HG02884 (cell line): Measurements from ENCODE around the gene FMN1.

ENCODE experiments used
- ATAC-seq: cut with Tn5 transposase; IDR thresholded peaks from one replicate; pipeline ENCODE4 v1.9.1; 2021; ENCODE audit warnings: mild to moderate bottlenecking, moderate library complexity; ENCODE audit not compliant: unreplicated experiment

FMN1 gene

GRCh38 chr15:33126559-33127290, 67.8 kb downstream of the FMN1 start:
- no peak for ATAC-seq

- no peak for ATAC-seq
Measured at GRCh38 chr15:33125894-33126537, 68.5 kb downstream of the FMN1 start.

DNA sequence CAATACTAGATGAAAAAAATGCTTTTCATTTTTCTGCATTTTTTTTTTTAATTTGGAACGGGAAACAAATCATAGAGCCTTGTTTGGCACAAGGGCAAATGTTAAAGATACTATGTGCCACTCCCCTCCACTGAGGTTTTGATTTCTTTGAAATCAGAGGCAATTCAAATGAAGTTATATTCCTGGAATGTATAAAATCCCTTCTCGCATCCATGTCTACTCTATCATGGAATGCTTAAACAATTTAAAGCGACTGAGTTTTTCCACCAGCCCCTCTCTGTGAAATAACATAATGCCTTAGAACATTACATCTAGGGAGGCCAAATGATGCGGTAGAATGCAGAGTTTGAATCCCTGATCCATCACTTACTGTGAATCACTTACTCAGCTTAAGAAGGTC, 69.7 kb downstream of the FMN1 start:
- ATAC-seq: no peak

- ATAC-seq: no peak
Measured at GRCh38 chr15:33124279-33124678, 70.2 kb downstream of the FMN1 start.

DNA sequence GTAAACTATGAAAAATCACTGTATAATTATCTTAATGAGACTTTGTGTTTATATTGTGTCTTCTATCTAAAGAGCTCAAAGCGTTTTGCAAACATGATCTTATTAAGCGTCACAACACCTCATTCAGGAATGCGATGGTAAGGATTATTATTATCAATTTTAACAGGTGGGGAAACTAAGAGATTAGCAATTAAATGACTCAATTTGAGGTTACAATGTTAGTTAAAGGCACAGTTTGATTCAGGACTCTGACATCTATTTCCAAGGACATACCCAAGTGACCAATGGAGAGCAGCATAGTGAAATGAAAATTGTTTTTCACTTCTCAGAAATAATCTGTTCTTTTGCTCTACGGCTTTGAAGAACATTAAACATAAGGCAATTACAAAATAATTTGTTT, 74.6 kb downstream of the FMN1 start:
- ATAC-seq: no peak

GRCh38 chr15:33119273-33119672, 75.2 kb downstream of the FMN1 start:
- ATAC-seq: no peak

GRCh38 chr15:33116198-33116597, 78.3 kb downstream of the FMN1 start:
- ATAC-seq: no peak

DNA sequence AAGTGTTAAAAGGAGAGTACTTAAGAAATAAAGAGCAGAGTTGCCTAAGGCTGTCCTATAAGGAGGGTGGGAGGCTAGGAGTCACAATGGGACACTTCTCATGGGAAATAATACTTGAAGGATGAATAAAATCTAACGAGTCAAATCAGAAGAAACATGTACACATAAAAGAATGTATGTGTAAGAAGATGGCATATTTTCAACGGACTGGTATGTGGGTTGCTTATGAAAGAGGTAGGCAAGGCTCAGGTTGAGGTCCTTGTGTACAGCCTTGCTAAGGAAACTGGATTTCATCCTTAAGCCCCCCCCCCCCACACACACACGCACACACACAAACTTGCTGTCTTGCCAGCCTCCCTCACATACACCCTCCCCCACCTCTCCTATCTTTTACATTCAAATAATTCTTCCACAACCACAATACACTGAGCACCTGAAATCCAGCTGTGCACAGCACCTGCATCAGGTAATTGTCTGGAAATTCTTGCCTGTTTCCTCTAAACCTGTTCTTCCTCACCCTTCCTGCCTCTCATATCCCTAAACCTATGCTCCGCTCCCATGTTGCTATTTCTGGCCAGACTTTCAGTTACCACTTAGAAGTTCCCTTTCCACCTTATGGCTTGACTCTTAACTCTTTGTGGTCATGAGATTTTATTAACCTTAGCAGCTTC, 79.2 kb downstream of the FMN1 start:
- no peak for ATAC-seq

DNA sequence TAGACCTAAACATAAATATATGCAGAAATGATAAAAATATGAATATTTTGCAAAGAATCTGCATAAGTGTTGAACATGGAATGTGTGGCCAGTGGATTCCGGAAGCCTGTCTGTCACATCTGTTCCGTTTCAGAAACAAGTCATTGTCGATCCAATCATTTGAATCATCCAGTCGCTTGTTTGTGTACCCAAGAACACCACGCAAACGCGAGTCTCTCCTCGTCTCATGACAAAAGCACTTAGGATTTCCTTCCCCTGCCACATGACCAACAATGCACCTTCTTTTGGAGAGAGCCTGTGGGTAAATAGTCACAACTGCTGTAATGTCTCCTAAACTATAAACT, 80.2 kb downstream of the FMN1 start:
- ATAC-seq: no peak

DNA sequence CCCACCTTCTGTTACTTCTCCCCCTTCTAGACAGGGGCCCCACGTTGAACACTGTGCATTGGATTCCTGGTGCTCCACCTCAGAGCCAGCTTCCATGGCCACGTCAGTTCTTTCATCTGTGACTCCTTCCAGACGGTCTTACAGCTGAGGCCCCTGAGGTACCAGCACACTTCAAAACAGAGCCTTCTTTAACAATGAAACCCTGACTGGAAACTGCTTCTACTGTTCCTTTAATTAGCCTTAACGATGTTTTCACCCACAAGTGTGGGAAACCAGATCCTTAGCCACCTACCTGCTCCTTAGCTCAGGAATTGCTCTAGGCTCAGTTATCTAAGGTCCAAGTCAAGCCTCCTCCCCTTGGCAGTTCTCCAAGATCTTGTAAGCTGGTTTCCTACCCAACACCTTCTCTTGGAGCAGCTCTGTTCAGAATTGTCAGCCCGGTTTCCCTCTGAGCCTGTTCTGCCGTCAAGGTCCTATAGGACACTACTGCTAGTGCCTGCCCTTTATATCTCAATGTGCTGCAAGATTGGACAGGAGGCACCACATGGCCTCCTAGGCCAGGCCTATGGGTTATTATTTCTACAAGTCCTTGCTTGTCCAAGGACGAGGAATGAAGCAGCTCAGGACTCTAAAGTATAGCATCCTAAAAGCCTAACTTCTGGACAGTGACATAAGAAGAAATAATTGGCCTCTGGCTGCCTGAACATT, 80.7 kb downstream of the FMN1 start:
- ATAC-seq: no peak

DNA sequence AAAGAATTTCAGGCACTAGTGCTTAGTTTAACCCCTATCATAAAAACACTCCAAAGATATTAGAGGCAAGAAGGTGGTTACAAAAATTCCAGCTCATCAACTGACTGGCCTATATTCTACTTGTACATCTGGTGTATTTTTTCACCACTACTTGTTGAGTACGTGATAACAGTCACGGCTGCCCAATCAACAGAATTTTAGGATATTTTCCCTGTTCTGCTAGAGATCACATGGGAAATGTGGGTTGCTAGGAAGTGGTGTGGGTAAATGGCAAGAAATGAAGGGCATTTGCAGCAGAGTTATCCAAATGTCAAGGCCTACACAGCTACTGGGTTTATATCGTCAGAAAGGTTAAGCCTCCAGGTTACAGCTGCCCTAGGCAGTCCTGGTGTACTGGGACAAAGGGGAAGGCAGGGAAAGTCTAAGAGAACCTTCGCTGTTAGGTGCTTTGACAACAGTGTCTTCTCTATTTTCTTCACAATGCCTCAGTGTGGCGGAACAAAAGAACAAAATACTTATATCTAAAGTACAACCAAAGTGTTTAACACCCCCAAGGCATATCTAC, 81.9 kb downstream of the FMN1 start:
- ATAC-seq: no peak

GRCh38 chr15:33111041-33111451, 83.5 kb downstream of the FMN1 start:
- ATAC-seq: no peak

DNA sequence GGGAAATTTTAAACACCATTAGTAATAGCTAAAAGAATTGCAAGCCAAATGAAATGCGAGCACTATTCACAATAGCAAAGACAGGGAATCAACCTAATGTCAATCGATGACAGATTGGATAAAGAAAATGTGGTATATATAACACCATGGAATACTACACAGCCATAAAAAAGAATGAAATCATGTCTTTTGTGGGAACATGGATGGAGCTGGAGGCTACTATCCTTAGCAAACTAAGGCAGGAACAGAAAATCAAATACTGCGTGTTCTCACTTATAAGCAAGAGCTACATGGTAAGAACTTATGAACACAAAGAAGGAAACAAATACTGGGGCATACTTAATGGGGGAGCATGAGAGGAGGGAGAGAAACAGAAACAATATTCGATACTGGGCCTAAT, 85.2 kb downstream of the FMN1 start:
- no peak for ATAC-seq

- no peak for ATAC-seq
Measured at GRCh38 chr15:33108518-33108917, 86.0 kb downstream of the FMN1 start.

DNA sequence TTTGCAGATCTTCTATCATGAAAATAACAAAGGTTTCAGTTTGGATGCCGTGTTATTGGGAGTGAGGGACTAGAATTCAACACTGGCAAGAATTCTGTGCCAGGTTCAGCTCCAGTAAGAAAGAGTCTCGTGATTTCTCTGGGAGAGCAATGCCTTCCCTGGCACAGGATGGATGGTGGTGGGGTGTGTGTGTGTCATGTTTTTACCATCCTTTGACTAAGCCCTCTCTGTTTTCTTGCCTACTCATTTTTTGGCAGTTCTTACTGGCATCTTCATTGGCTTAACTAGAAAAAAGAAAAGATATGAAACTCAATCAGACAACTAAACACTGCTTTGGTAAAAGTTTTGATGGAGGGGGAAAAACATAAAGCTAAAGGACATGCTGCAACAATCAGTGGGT, 86.6 kb downstream of the FMN1 start:
- ATAC-seq: no peak

- no peak for ATAC-seq
Measured at GRCh38 chr15:33104212-33104611, 90.3 kb downstream of the FMN1 start.

GRCh38 chr15:33101036-33101435, 93.5 kb downstream of the FMN1 start:
- no peak for ATAC-seq

DNA sequence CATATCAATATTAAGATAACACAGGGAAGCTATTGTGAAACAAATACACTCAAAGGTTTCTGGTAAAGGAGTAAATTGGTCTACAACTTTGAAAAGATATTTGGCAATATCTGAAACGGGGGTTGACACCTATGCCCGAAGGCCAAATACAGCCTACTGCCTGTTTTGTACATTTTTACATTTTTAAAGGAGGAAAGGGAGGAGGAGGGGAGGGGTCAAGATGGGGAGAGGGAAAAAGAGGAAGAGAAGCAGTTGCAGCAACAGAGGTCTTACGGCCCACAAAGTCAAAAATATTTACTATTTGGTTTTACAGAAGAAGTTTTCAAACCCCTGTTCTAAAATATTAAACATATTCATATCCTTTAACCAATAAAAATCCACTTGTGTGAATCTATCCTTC, 94.2 kb downstream of the FMN1 start:
- ATAC-seq: no peak

DNA sequence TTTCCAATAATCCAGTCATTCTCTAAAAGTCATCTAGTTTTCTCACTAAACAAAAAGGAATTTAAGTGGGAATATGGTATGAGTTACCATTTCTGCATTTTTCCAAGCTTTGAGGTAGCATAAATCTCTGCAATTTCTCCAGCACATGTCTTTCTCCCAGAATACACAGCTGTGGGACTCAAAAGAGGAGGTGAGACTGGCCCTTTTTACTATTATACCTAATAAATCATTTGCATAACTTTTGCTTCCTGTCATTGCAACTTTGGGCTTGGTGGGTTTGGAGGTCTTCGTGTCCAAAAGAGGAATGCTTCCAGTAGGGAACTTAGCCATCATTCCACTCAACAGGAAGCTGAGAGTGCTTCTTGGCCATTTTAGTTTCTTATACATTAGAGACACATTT, 94.8 kb downstream of the FMN1 start:
- no peak for ATAC-seq

DNA sequence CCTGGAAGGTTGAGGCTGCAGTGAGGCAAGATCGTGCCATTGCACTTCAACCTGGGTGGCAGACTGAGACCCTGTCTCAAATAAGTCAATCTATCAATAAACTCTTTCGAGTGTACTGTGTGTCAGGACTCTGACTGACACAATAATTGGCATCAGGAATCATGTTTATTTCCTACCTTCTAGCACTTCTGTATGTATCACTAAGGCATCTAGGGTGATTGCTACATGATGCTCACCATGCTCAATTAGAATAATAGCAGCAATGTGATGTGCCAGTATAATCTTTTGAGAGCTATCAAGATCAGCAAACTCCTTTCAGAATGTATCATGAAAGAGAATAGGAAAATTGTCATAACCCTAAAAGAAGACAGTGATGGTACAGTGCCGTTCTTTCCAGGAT, 95.3 kb downstream of the FMN1 start:
- no peak for ATAC-seq
